Stimulated activated CD8-positive, alpha-beta memory T cell treated with anti-CD3 and anti-CD28 coated beads, Interleukin-15, amount 100 ng/mL, for 48 hours (primary cell): ENCODE results near the gene PRDM15.

Experiments
- DNase-seq, 2 donors: peaks; one replicate each; pipeline ENCODE4 v3.0.0-alpha.2; 2020; ENCODE audit warnings: low read depth in 2 of 2

PRDM15 gene

DNA sequence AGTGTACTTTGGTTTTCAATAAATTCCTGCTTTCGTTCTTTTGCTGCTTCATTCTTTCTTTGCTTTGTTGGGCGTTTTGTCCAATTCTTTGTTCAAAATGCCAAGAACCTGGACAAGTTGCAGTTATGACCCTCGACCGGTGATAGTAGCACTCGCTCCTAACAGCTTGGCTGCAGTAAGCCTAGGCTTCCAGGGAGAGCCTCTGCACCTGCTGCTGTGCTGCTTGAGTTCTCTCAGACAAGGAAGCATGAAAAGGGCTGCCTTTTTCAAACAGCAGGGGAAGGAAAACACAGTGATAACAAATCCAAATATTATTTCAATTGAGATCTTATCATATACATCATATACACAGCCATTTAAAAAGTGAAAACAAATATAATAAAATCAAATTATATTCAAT lies 99.5 kb downstream of the PRDM15 start:
- no peak for DNase-seq

GRCh38 chr21:41778930-41779600 lies 100.1 kb downstream of the PRDM15 start:
- no peak for DNase-seq

DNA sequence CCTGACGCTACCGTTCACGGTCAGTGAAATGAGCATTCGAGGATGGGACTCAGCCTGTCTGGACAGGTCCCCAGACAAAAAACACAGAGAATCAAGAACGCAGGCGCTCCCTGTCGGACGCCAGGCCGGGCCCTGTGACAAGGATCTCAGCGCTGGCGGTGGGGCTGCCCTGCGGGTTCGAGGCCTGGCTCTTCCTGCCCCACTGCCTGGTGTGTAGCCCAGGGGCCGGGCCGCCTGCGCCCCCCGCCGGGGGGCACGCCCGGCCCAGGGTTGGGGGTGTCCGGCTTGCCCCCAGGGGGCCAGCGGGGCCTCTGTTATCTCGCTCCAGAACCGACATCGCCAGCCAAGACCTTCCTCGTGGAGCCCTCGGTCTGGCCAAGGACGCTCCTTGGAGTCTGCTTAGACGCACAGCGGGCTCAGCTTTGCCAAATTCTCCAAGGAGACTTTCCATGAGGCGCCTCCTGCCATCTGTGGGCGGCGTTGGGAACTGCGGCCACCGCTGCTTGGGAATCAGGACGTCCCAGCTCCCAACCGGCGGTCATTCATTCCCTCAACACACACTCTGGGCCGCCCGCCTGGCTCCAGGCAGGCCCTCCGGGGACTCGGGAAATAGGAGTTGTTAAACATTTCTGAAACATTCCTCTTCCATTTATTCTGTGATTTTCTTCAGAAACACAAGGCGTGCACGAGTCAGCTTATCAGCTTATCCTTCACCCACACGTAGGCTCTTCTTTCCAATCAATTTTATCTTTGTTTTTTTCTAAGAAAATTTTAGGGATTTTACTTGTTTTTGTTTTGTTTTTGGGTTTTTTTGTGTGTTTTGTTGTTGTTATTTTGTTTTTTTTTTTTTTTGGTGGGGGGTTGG lies 101.0 kb downstream of the PRDM15 start:
- no peak for DNase-seq

GRCh38 chr21:41776778-41777177 lies 102.4 kb downstream of the PRDM15 start:
- no peak for DNase-seq

DNA sequence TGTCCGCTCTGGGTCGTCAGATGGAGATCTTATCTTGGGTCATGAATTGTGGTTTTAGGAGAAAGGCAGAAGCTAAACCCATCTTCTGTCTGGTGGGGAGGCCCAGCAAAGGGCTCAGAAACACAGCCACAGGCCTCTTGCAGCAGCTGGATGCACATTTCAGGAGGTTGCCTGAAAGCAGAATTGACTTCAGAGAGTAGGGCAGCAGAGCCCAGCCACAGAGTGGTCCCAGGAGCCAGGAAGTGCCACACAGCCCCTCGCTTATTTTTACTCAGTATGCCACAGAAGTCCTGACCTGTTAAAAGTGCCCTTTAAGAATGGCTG lies 104.0 kb downstream of the PRDM15 start:
- DNase-seq = no peak

- no peak for DNase-seq
These were observed 104.5 kb downstream of the PRDM15 start for GRCh38 chr21:41774467-41775148.

DNA sequence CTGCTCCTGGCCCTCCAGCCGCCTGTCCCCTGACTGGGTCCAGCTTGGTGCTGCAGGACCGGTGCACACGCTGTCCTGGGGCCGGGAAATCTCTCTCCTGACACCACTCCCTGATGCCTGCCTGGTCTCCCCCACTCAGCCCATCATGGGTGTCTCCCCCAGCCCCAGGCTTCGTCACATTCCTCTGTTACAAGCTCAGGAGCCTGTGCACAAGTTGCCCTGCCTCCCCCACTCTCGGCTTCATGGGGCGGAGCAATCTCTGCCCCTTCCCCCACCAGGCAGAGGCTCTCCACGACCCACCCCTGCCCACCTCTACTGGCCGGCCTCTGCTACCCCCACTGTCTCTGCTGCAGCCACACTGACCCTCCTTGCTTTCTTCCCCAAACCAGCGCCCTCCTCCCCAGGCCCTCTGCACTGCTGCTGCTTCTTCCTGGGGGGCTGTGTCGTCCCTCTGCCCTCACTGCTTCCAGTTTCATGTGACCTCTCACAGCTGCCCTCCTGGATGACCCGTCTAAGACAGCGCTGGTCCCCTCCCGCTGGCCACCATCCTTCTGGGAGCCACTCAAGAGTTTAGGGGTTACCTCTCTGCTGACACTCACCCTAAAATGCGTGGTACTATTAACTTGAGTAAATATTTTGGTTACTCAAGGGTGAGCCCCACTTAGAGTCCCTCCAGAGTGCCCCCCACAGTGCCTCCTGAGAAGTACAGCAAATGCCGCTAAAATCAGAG lies 106.6 kb downstream of the PRDM15 start:
- no peak for DNase-seq

GRCh38 chr21:41771625-41771945 lies 107.6 kb downstream of the PRDM15 start:
- no peak for DNase-seq

DNA sequence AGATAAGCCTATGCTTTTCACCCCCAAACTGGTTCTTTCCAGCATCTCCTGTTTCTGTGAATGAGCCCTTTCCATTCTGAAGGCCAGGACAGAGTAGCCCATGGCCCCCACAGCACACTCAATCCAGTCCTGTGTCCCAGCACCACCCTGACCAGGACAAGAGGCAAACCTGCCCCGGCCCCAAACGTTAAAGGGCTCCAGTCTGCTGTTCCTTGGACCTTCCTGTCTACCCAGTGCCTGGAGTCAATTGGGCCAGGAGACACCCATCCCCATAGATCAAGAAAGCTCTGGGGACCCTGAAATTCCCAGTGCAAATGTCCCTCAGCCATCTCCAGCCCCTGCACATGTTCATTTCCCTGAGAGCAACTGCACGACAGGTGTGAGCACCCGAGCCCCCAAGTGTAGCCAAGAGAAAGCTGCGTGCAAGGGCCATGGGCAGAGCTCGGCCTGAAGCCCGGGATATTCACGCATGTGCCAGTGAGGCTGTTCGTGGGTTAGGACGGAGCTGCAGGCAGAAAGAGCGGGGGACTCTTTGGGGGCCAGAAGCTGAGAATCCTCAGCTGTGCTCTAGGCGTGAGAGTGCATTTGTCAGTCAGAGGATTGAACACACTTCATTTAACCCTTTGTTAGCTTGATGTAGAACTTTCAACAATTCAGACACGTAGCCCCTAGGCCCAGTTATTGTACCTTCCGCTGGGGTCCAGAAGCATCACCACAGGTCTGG lies 108.1 kb downstream of the PRDM15 start:
- no peak for DNase-seq

DNA sequence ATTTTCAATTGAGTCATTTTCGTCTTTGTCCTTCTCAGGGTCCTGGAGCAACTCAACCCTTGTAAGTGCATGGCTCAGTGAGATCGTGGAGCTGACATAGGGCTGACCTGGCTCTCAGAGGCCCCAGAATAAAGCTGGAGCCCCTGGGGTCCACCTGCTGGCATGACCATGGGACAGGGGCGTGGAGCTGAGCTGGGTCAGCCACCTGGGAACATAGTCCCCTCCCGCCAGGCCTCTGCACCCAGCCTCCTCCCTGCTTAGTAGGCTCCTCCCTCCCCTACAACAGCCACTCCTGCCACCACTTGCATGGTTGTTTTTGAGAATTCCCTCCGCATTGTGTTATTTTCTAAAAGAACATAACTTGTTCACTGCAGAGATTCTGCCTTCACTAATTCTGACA lies 109.2 kb downstream of the PRDM15 start:
- DNase-seq = no peak

DNA sequence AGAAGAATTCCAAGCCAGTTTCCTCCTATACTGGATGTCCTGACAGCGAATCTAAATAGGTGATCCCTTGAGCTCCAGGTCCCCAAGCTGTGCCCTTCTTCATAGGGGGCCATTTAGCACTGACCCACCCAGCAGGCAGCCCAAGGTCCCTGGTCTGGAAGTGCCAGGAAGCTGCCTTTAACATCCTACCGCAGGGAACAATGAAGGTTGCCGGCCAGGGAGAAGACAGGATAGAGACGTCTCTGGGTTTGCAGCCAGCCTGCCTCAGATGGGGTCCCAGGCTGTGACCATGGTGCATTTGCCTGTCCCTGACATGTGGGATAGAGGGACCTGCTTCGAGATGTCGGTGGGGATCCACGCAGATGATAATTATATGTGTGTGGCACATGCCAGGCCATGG lies 109.6 kb downstream of the PRDM15 start:
- no peak for DNase-seq

- no peak for DNase-seq
These were observed 110.0 kb downstream of the PRDM15 start for GRCh38 chr21:41769111-41769510.

DNA sequence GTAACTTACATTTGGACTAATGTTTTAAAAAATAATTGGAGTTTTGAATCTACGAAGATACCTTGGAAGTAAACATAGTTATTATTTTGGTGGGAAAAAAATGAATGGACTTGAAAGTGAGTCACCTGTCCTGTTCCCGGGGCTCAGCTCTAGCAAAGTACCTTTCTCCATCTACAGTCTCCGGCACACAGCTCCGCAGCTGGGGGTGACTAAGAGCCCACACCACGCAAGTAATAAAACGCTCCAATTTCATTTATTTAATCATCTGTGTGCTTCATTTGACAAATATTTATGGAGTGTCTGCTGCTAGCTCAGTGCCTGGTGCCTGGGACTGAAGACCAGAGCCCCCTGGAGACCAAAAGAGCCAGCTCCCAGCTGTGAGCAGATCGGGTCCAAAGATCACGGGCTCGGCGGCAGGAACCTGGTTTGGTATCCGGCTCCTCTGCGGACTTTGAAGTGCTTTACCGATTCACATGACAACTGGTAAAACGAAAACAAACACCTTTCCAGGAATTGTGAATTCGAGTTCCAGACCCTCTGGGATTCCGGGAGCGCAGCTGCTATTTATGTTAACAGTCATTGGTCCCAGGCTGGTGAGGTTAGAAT lies 110.6 kb downstream of the PRDM15 start:
- no peak for DNase-seq

GRCh38 chr21:41767606-41768436 lies 111.3 kb downstream of the PRDM15 start:
- DNase-seq = no peak

DNA sequence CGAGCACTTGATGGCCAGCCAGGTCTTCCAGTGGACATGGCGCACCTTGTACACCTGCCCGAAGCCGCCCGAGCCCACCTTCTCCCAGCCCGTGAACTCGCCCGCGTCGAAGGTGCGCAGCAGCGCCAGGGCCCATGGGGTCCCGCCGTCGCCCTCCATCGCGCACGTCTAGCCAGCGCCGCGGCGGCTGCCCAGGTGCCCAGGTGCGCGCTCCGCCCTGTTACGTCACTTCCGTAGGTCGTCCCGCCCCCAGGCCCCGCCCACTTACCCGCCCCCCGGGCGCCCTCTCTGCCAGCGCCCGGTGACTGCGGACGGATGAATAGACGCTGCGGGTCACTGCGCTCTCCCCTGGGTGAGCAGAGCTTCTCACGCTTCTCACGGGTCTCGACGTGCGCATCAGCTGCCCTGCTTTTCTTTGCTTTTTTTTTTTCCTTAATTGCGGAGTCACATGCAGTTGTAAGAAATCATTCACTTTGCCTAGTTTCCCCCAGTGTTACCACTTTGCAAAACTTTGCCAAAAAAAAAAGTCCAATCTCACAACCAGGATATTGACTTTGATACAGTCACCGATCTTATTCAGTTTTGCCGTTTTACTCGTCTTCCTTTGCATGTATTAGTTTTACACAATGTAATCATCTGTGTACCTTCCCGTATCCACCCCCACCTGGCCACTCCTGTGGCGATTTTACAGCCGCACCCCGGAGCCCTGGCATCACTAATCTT lies 112.1 kb downstream of the PRDM15 start, which contains the start of gene RIPK4:
Gene RIPK4, minus strand, starts transcription at position 170 of the 723 bp plus-strand sequence. Its CDS starts 11 bp downstream, at position 159.
- peak; percentile 30 to 50 for DNase-seq

DNA sequence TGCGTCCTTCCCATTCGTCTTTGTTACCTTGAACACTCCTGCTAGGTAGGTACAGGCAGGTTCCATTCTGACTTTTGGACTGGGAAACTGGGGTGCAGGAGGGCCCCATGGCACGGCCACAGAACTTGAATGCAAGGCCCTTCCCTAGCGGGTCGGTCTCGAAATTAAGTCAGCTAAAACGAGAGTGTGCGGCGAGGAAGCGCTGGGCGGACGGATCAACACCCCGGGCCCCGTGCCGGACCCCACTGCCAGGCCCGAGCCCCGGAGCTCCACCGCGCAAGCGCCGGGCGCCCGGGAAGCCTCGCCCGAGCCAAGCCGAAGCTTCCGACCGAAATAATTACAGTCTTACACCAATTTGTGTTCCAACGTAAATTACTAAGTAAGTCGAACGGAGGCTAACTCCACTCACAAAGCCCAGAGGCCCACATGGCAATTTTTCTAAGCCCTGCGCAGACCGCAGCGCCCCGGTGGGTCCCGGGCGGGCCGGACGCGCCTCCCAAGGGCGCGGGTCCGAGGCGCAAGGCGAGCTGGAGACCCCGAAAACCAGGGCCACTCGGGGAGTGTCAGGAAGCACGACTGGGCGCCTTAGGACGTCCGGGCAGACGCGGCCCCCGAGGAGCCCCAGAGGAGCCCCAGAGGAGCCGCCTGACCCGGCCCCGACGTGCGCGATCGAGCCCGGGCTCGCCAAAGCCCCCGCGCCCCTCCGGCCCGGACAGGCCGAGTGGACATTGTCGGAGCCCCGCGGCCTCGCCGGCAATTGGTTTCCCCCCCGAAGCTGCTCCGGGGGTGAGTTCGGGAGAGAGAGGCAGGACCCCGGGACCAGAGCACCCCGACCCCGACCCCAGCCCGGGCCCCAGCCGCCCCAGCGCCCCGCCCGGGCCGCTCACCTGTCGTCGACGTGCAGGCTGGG lies 112.9 kb downstream of the PRDM15 start:
- DNase-seq = no peak

DNA sequence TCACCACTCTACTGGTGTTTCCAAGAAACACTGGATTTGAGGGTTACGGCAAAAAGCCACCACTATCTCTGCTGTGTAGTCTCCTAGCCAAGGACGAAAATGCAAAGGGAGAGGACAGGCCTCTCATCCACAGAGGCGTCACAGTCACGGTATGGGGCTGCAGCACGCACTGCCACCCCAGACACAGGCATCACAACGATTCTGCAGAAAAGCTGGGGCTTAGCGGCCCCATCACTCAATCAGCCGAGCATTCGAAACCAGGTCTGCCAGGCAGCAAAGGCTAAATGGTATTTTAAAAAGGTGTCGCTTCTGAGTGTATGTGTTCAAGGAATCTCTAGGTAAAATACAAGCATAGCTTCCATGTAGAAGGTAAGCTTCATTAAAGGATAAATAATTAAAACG lies 113.7 kb downstream of the PRDM15 start:
- DNase-seq = no peak
